GM12878 (cell line): ENCODE data around the gene DPAGT1. TPM values are rescaled to one million over a fixed set of nuclear protein-coding genes. Genes with fewer than 3 reads are reported as not detected.
A peak's percentile ranks its signal among the peaks of the same experiment; 100 is the strongest.

Experiments used
- ATAC-seq: fragments of 200-7000 bp; cut with Tn5 transposase; 3 replicates; pipeline ENCODE4 v1.9.1; 2020; ENCODE audit warnings: mild to moderate bottlenecking, moderate library complexity
- BruUV-seq: library from RNA; stranded (reverse); fragments of 400-500 nt; replicated peaks from 2 replicates; lab custom pipeline; 2021; lab: Mats Ljungman, UMichigan
- CTCF ChIA-PET: fragments of 300-600 bp; sonication (Branson Sonifier 250); formaldehyde crosslinking; extraction: SDS; loops from one replicate; lab custom pipeline; 2021; ENCODE audit warnings: inconsistent platforms; lab: Yijun Ruan, JAX
- POLR2A ChIA-PET: fragments of 350-600 bp; formaldehyde crosslinking; extraction: SDS; loops from one replicate; lab custom pipeline; 2021; ENCODE audit warnings: inconsistent platforms; lab: Charles Lee
- RAD21 ChIA-PET: fragments of 300-600 bp; sonication (Branson Sonifier 250); formaldehyde crosslinking; loops from one replicate; lab custom pipeline; 2023; ENCODE audit warnings: antibody characterized with exemption; ENCODE audit not compliant: unreplicated experiment; lab: Charles Lee
- SMC1A ChIA-PET: fragments of 300-600 bp; sonication (Branson Sonifier 250); formaldehyde crosslinking; loops from one replicate; lab custom pipeline; 2023; ENCODE audit not compliant: unreplicated experiment, uncharacterized antibody; lab: Charles Lee
- DNase-seq: peaks from one replicate; pipeline ENCODE4 v3.0.0-alpha.2; 2011; ENCODE audit warnings: low read depth, low spot score
- FAIRE-seq: peaks from 3 replicates; lab custom pipeline; 2011; peaks lifted over from hg19 to GRCh38; lab: Jason Lieb, UNC
- H2AFZ ChIP-seq: 2 replicates; pipeline ENCODE4 v1.6.0; 2011; ENCODE audit warnings: low read depth, low read length, control low read depth; ENCODE audit not compliant: control insufficient read depth
- H3K27ac ChIP-seq: 2 replicates; pipeline ENCODE4 v1.5.1; 2011; ENCODE audit warnings: control low read depth; ENCODE audit not compliant: control insufficient read depth, insufficient read depth
- H3K27me3 ChIP-seq, 2 experiments: replicated peaks in 1 of 2; 2 replicates each; pipeline versions ENCODE4 v1.6.0 to v1.6.1; 2011; ENCODE audit warnings: low read length in 1 of 2; ENCODE audit not compliant: control insufficient read depth in 2 of 2, insufficient read depth in 2 of 2
- H3K36me3 ChIP-seq, 2 experiments: 2 replicates each; pipeline ENCODE4 v1.5.1; 2011; ENCODE audit warnings: low read length in 1 of 2; ENCODE audit not compliant: control insufficient read depth in 2 of 2, insufficient read depth in 2 of 2
- H3K4me1 ChIP-seq: 2 replicates; pipeline ENCODE4 v1.6.1; 2011; ENCODE audit warnings: mild to moderate bottlenecking, low read length, moderate library complexity, mixed read lengths; ENCODE audit not compliant: control insufficient read depth, insufficient read depth
- H3K4me2 ChIP-seq: 2 replicates; pipeline ENCODE4 v1.6.0; 2011; ENCODE audit warnings: control low read depth; ENCODE audit not compliant: control insufficient read depth, insufficient read depth
- H3K4me3 ChIP-seq: fragments of 200-600 bp; sonication (generic); 2 replicates; pipeline ENCODE4 v1.5.1; 2016
- H3K79me2 ChIP-seq: 2 replicates; pipeline ENCODE4 v1.6.0; 2011; ENCODE audit warnings: low read length; ENCODE audit not compliant: control insufficient read depth, insufficient read depth
- H3K9ac ChIP-seq: 2 replicates; pipeline ENCODE4 v1.8.0; 2011; ENCODE audit warnings: low read length, control low read depth, mixed read lengths; ENCODE audit not compliant: control insufficient read depth, insufficient read depth
- H3K9me3 ChIP-seq: replicated peaks from 3 replicates; pipeline ENCODE4 v1.5.1; 2011; ENCODE audit warnings: mild to moderate bottlenecking, low read length; ENCODE audit not compliant: control insufficient read depth, insufficient read depth
- H4K20me1 ChIP-seq: 2 replicates; pipeline ENCODE4 v1.6.0; 2011; ENCODE audit not compliant: control insufficient read depth, insufficient read depth
- BRCA1 ChIP-seq: IDR thresholded peaks from 2 replicates; pipeline ENCODE4 v1.6.1; 2011; ENCODE audit warnings: low read depth, low read length, improper control_type of control experiment
- CBFB ChIP-seq: IDR thresholded peaks from 2 replicates; pipeline ENCODE4 v1.6.1; 2016; ENCODE audit warnings: antibody characterized with exemption, low read depth
- DPF2 ChIP-seq: fragments of 450-650 bp; IDR thresholded peaks from 2 replicates; pipeline ENCODE4 v1.6.1; 2017; ENCODE audit warnings: mild to moderate bottlenecking
- EED ChIP-seq: sonication (generic); IDR thresholded peaks from 2 replicates; pipeline ENCODE4 v1.6.1; 2016; ENCODE audit warnings: antibody characterized with exemption, low read depth
- EGR1 ChIP-seq, 2 experiments: IDR thresholded peaks; 1 replicate in 1 of 2; 2 replicates in 1 of 2; pipeline ENCODE4 v1.6.1; 2011 to 2012; ENCODE audit warnings: low read depth in 2 of 2, low read length in 2 of 2, borderline replicate concordance in 1 of 2, mild to moderate bottlenecking in 1 of 2, moderate library complexity in 1 of 2
- EP300 ChIP-seq, 2 experiments: fragments of 150-350 bp in 1 of 2; IDR thresholded peaks; 2 replicates each; pipeline ENCODE4 v1.6.1; 2011 to 2012; ENCODE audit warnings: low read depth in 2 of 2, low read length in 2 of 2, borderline replicate concordance in 1 of 2, improper control_type of control experiment in 1 of 2, inconsistent platforms in 1 of 2; ENCODE audit not compliant: control insufficient read depth in 1 of 2
- HCFC1 ChIP-seq: fragments of 150-350 bp; IDR thresholded peaks from 2 replicates; pipeline ENCODE4 v1.6.1; 2014; ENCODE audit warnings: low read length
- LARP7 ChIP-seq: fragments of 450-650 bp; IDR thresholded peaks from 2 replicates; pipeline ENCODE4 v1.6.1; 2017; ENCODE audit warnings: mild to moderate bottlenecking
- MEF2B ChIP-seq: fragments of 450-650 bp; IDR thresholded peaks from 2 replicates; pipeline ENCODE4 v1.6.1; 2018; ENCODE audit warnings: mild to moderate bottlenecking, moderate library complexity; ENCODE audit not compliant: partially characterized antibody, poor library complexity, severe bottlenecking
- NFXL1 ChIP-seq: fragments of 450-650 bp; IDR thresholded peaks from 2 replicates; pipeline ENCODE4 v1.6.1; 2017; ENCODE audit warnings: antibody characterized with exemption, mild to moderate bottlenecking, borderline replicate concordance
- NFYA ChIP-seq: IDR thresholded peaks from 2 replicates; pipeline ENCODE4 v1.6.1; 2011; ENCODE audit warnings: low read depth, mild to moderate bottlenecking, low read length, improper control_type of control experiment, borderline replicate concordance
- NKRF ChIP-seq: fragments of 450-650 bp; conservative IDR thresholded peaks from 2 replicates; pipeline ENCODE4 v1.6.1; 2017; ENCODE audit warnings: mild to moderate bottlenecking, moderate library complexity
- PBX3 ChIP-seq: IDR thresholded peaks from 2 replicates; pipeline ENCODE4 v1.6.1; 2011; ENCODE audit warnings: mild to moderate bottlenecking, low read depth, low read length, moderate library complexity; ENCODE audit not compliant: insufficient replicate concordance
- RAD51 ChIP-seq: fragments of 450-650 bp; IDR thresholded peaks from 2 replicates; pipeline ENCODE4 v1.6.1; 2016; ENCODE audit warnings: moderate library complexity, mild to moderate bottlenecking, inconsistent platforms
- RUNX3 ChIP-seq: IDR thresholded peaks from 2 replicates; pipeline ENCODE4 v1.6.1; 2012; ENCODE audit warnings: low read length, inconsistent platforms
- STAT1 ChIP-seq: fragments of 450-650 bp; conservative IDR thresholded peaks from 2 replicates; pipeline ENCODE4 v1.6.1; 2014; ENCODE audit warnings: antibody characterized with exemption, mild to moderate bottlenecking
- TCF12 ChIP-seq: IDR thresholded peaks from 2 replicates; pipeline ENCODE4 v1.6.1; 2011; ENCODE audit warnings: low read depth, mild to moderate bottlenecking, low read length
- TCF3 ChIP-seq: IDR thresholded peaks from 2 replicates; pipeline ENCODE4 v1.6.1; 2012; ENCODE audit warnings: low read depth, mild to moderate bottlenecking, low read length, borderline replicate concordance; ENCODE audit not compliant: insufficient read depth
- USF1 ChIP-seq: IDR thresholded peaks from 2 replicates; pipeline ENCODE4 v1.6.1; 2011; ENCODE audit warnings: borderline replicate concordance, low read depth, mild to moderate bottlenecking, moderate library complexity, mixed read lengths, low read length; ENCODE audit not compliant: insufficient read depth; ENCODE audit errors: extremely low read length
- WGBS: methylation state at CpG from one replicate; pipeline ENCODE4 v1.1.6; 2016; ENCODE audit warnings: low lambda C conversion rate; ENCODE audit not compliant: insufficient replicate concordance, insufficient coverage; ENCODE audit errors: missing lambda C conversion rate; 5-methylcytosine and 5-hydroxymethylcytosine counted together
- in situ Hi-C: fragments of 300-500 bp; cut with MboI; formaldehyde crosslinking; loops from 9 replicates; pipeline ENCODE4 v1.14.3; 2018; ENCODE audit warnings: mixed read lengths
- intact Hi-C: fragments of 100-400 bp; cut with micrococcal nuclease; formaldehyde crosslinking; loops from one replicate; pipeline ENCODE4 v1.14.2; 2022; ENCODE audit not compliant: unreplicated experiment
- polyA plus RNA-seq, 11 experiments: library from polyadenylated mRNA; depleted of rRNA in 4 of 11; unstranded in 6 of 11; stranded (reverse) in 5 of 11; fragments of >200 nt; fragmentation: Nextera tagmentation in 4 of 11; fragmentation: Illumina TruSeq in 1 of 11; extraction: Ambion mirVana in 4 of 11; extraction: Trizol in 1 of 11; gene quantifications; 1 replicate in 1 of 11; 2 replicates in 10 of 11; pipeline versions ENCODE4 v1.2.1 to v1.2.3, GENCODE V29; 2011 to 2016; ENCODE audit warnings: inconsistent platforms in 2 of 11, missing spikeins in 2 of 11, low read depth in 1 of 11
- total RNA-seq, 4 experiments: library from RNA; depleted of rRNA in 3 of 4; stranded (reverse); fragments of >200 nt in 3 of 4; fragmentation: Illumina TruSeq in 1 of 4; extraction: Trizol in 1 of 4; gene quantifications; 2 replicates each; pipeline versions ENCODE4 v1.2.1 to v1.2.3, GENCODE V29; 2013 to 2021

DPAGT1 gene
- total and polyA plus RNA-seq, 10 of the 15 experiments (the other 5 are each of a cell fraction or from before 2014, with no cell fraction given), result 20.5 to 95.6 (median 54.3) TPM

- H2AFZ ChIP-seq, result peak overlapping the region; percentile 59
- POLR2A ChIA-PET, result interaction anchor here (0.6 to 2.7 kb wide), 16 partner anchors 9 to 625 kb away, joined by 3 to 14 read pairs (median 6); partner anchors contain the start of genes C2CD2L, DPAGT1, HINFP and HMBS
- peaks cover 39% of the 10 kb centered on the region for H3K79me2 ChIP-seq
- SMC1A ChIA-PET, result interaction anchor here (0.7 to 1.5 kb wide), 3 partner anchors 11 to 44 kb away, joined by 3 to 6 read pairs (median 3); partner anchors contain the start of gene VPS11
- no peaks in the 10 kb centered on the region for H3K9me3 ChIP-seq
- peak overlapping the region; percentile 26 for H3K4me2 ChIP-seq
- CTCF ChIA-PET, result interaction anchor here (0.8 to 3.2 kb wide), 13 partner anchors 11 to 227 kb away, joined by 3 to 16 read pairs (median 5); partner anchors contain the start of genes C2CD2L, HMBS, RPS25 and SLC37A4
- BruUV-seq, result no TSS peak
- peak overlapping the region; percentile 59 for H3K27ac ChIP-seq
- in situ Hi-C loops (no loop called here), intact Hi-C loops (loop anchor here (2.0 kb wide), 2 partner anchors 38 kb away; partner anchors contain the start of genes RPS25 and TRAPPC4)
- no peaks in the 10 kb centered on the region for H3K27me3 ChIP-seq
- peak overlapping the region; percentile 85 for H3K9ac ChIP-seq
- peak overlapping the region; percentile 85 for H3K4me3 ChIP-seq
- H3K4me1 ChIP-seq, result peaks cover 24% of the 10 kb centered on the region
- H3K36me3 ChIP-seq, result peaks cover 12 to 17% of the 10 kb centered on the region in 2 experiments
- H4K20me1 ChIP-seq, result no peaks in the 10 kb centered on the region
- FAIRE-seq, result no peak
- RAD21 ChIA-PET, result interaction anchor here (0.5 to 2.4 kb wide), 7 partner anchors 11 to 282 kb away, joined by 3 to 9 read pairs (median 4); partner anchors contain the start of genes HMBS and VPS11
- no peak for DNase-seq
- ATAC-seq, result peak; percentile 15
- WGBS, result 1% methylated on average over 47 of the region's 48 CpGs
- TF ChIP-seq CBFB, result no peak
- TF ChIP-seq BRCA1, result no peak
- no peak for TF ChIP-seq RAD51
- TF ChIP-seq NKRF, result 0 out of 2 replicates have a peak, but pooled peaks have one; percentile 88
- peak; percentile 34 for TF ChIP-seq PBX3
- TF ChIP-seq USF1, result no peak
- peak; percentile 76 for TF ChIP-seq TCF12
- TF ChIP-seq MEF2B, result no peak
- peak; percentile 76 for TF ChIP-seq LARP7
- TF ChIP-seq STAT1, result no peak
- TF ChIP-seq DPF2, result no peak; the same call in 1 of the 2 replicates
- no peak for TF ChIP-seq EP300 (IDR thresholded peaks at IDR 0.05; ENCODE audit: borderline replicate concordance in 1 of 2, control insufficient read depth in 1 of 2, low read depth in 2 of 2, low read length in 2 of 2)
- 0 out of 2 replicates have a peak, but pooled peaks have one; percentile 33 for TF ChIP-seq TCF3
- peak; percentile 10; the same call in 1 of the 2 replicates for TF ChIP-seq RUNX3
- no peak for TF ChIP-seq NFXL1
- TF ChIP-seq HCFC1, result no peak
- no peak for TF ChIP-seq NFYA
- 0 out of 2 replicates have a peak, but pooled peaks have one; percentile 32 for TF ChIP-seq EED
- 0 out of 3 replicates have a peak, but pooled peaks of 1 of the 2 experiments have one; percentile 35 for TF ChIP-seq EGR1 (IDR thresholded peaks at IDR 0.05; ENCODE audit: borderline replicate concordance in 1 of 2, low read depth in 2 of 2, low read length in 2 of 2)
Observed at GRCh38 chr11:119056421-119056999, 45.1 kb downstream of the DPAGT1 start.
